ENCODE results near the gene APC. TPM values are rescaled to one million over a fixed set of nuclear protein-coding genes. Genes with fewer than 3 reads are reported as not detected.

The APC gene
- total and polyA plus RNA-seq, 10 of the 15 experiments (the other 5 are each of a cell fraction or from before 2014, with no cell fraction given), result 3.2 to 23.3 (median 13.8) TPM

- WGBS (ENCODE audit: insufficient coverage, insufficient replicate concordance, low lambda C conversion rate, missing lambda C conversion rate), result 23% methylated on average over 2 of the region's 2 CpGs
- no peak overlapping the region; the same call in 1 of the 2 replicates for H3K27ac ChIP-seq (ENCODE audit: control insufficient read depth, insufficient read depth)
- peaks cover 2 to 6% of the 10 kb centered on the region in 2 experiments; a peak in 2 of 4 replicates for H3K36me3 ChIP-seq (ENCODE audit: control insufficient read depth in 2 of 2, insufficient read depth in 2 of 2, low read length in 1 of 2)
- ChIA-PET CTCF (interaction anchor here (0.6 kb wide), 1 partner anchor 257 kb away, joined by 3 read pairs; no protein-coding TSS in a partner anchor), RAD21 (ENCODE audit: unreplicated experiment) (no interaction called here), SMC1A (ENCODE audit: uncharacterized antibody, unreplicated experiment) (no interaction called here), POLR2A (no interaction called here)
- no peaks in the 10 kb centered on the region for H3K79me2 ChIP-seq (ENCODE audit: control insufficient read depth, insufficient read depth, low read length)
- no peaks in the 10 kb centered on the region for H3K4me1 ChIP-seq (ENCODE audit: control insufficient read depth, insufficient read depth, low read length)
- DNase-seq (ENCODE audit: low read depth, low spot score), result no peak
- intact Hi-C loops (cut with micrococcal nuclease; ENCODE audit: unreplicated experiment) (no loop called here), in situ Hi-C loops (cut with MboI) (no loop called here)
- H3K9me3 ChIP-seq (replicated peaks; ENCODE audit: control insufficient read depth, insufficient read depth, low read length), result no peaks in the 10 kb centered on the region
- H2AFZ ChIP-seq (ENCODE audit: control insufficient read depth, low read depth, low read length), result no peak overlapping the region
- no peak overlapping the region for H3K4me2 ChIP-seq (ENCODE audit: control insufficient read depth, insufficient read depth)
- no peaks in the 10 kb centered on the region for H4K20me1 ChIP-seq (ENCODE audit: control insufficient read depth, insufficient read depth)
- H3K27me3 ChIP-seq (replicated peaks in 1 of 2; ENCODE audit: control insufficient read depth in 2 of 2, insufficient read depth in 2 of 2, low read length in 1 of 2), result no peaks in the 10 kb centered on the region
- H3K9ac ChIP-seq (ENCODE audit: control insufficient read depth, insufficient read depth, low read length), result no peak overlapping the region
- no peak for FAIRE-seq
- H3K4me3 ChIP-seq, result no peak overlapping the region
- BruUV-seq (replicated peaks), result no TSS peak
- no peak for ATAC-seq
- TF ChIP-seq CBX3 (IDR thresholded peaks at IDR 0.05; ENCODE audit: borderline replicate concordance, low read depth) (no peak), ATF2 (IDR thresholded peaks at IDR 0.05; ENCODE audit: low read length) (no peak), RELA (IDR thresholded peaks at IDR 0.05; ENCODE audit: borderline replicate concordance, partially characterized antibody) (no peak), USF1 (IDR thresholded peaks at IDR 0.05; ENCODE audit: borderline replicate concordance, extremely low read length, insufficient read depth, low read depth, low read length) (no peak), TCF3 (IDR thresholded peaks at IDR 0.05; ENCODE audit: borderline replicate concordance, insufficient read depth, low read depth, low read length) (no peak), CUX1 (IDR thresholded peaks at IDR 0.05; ENCODE audit: insufficient replicate concordance, low read depth, low read length) (no peak), CHD2 (IDR thresholded peaks at IDR 0.05; ENCODE audit: borderline replicate concordance, low read depth, low read length) (no peak), SUPT20H (IDR thresholded peaks at IDR 0.05; ENCODE audit: borderline replicate concordance, control insufficient read depth, low read depth, low read length) (no peak), MYC (IDR thresholded peaks at IDR 0.05; ENCODE audit: insufficient read depth, insufficient read length, insufficient replicate concordance, low read length, severe bottlenecking) (no peak), MEF2B (IDR thresholded peaks at IDR 0.05; ENCODE audit: partially characterized antibody, poor library complexity, severe bottlenecking) (no peak), RELB (IDR thresholded peaks at IDR 0.05; ENCODE audit: low read depth) (no peak), NR2F1 (conservative IDR thresholded peaks at IDR 0.05) (no peak), PAX8 (IDR thresholded peaks at IDR 0.05) (no peak)
These were observed 58.4 kb downstream of the APC start for GRCh38 chr5:112795944-112796678.

Measured in GM12878 (cell line).